HEK293 (cell line): Measurements from ENCODE around the gene MSH6.

Experiments
- CTCF ChIA-PET: fragments of 350-600 bp; formaldehyde crosslinking; extraction: SDS; loops from one replicate; lab custom pipeline; 2021; ENCODE audit warnings: antibody characterized with exemption; lab: Yijun Ruan, JAX
- POLR2A ChIA-PET: fragments of 300-600 bp; formaldehyde crosslinking; extraction: SDS; loops from one replicate; lab custom pipeline; 2020; ENCODE audit warnings: antibody characterized with exemption, inconsistent platforms; lab: Yijun Ruan, JAX
- H3K27ac ChIP-seq: fragments of 200-500 bp; sonication (Bioruptor generic); 2 replicates; pipeline ENCODE4 v1.5.1; 2014; ENCODE audit warnings: low read depth, low read length, control low read depth, inconsistent platforms; ENCODE audit errors: extremely low read depth
- H3K36me3 ChIP-seq, 2 experiments: fragments of 200-500 bp in 1 of 2; sonication (Bioruptor generic) in 1 of 2; 1 replicate in 1 of 2; 2 replicates in 1 of 2; pipeline ENCODE4 v1.5.1; 2014 to 2017; ENCODE audit warnings: inconsistent platforms in 2 of 2, low read length in 2 of 2; ENCODE audit not compliant: control insufficient read depth in 2 of 2, insufficient read depth in 1 of 2
- H3K4me1 ChIP-seq: fragments of 200-500 bp; sonication (Bioruptor generic); 2 replicates; pipeline ENCODE4 v1.5.1; 2014; ENCODE audit warnings: mild to moderate bottlenecking, low read length, inconsistent platforms; ENCODE audit not compliant: control insufficient read depth, insufficient read depth
- H3K4me3 ChIP-seq: 2 replicates; pipeline ENCODE4 v1.5.1; 2011; ENCODE audit warnings: low read depth, mild to moderate bottlenecking, control low read depth, low read length, moderate library complexity
- H3K9me3 ChIP-seq: fragments of 200-500 bp; sonication (Bioruptor generic); 2 replicates; pipeline ENCODE4 v1.5.1; 2014; ENCODE audit warnings: low read depth, low read length, inconsistent platforms; ENCODE audit not compliant: control insufficient read depth, insufficient read depth
- FEZF1 ChIP-seq: fragments of 450-650 bp; formaldehyde crosslinking; IDR thresholded peaks from 2 replicates; pipeline ENCODE4 v1.5.1; 2016; ENCODE audit warnings: missing biosample characterization, missing genetic modification characterization
- MEIS1 ChIP-seq: sonication (generic); formaldehyde crosslinking; IDR thresholded peaks from 2 replicates; pipeline ENCODE4 v1.8.1; 2022; ENCODE audit warnings: missing genetic modification reagents, mild to moderate bottlenecking, borderline replicate concordance
- TRIM28 ChIP-seq: IDR thresholded peaks from 2 replicates; pipeline ENCODE4 v1.6.1; 2011; ENCODE audit warnings: low read length, control low read depth, borderline replicate concordance
- YY2 ChIP-seq: fragments of 450-650 bp; formaldehyde crosslinking; IDR thresholded peaks from 2 replicates; pipeline ENCODE4 v1.5.1; 2016; ENCODE audit warnings: missing biosample characterization, missing genetic modification characterization
- ZBTB8A ChIP-seq: fragments of 450-650 bp; formaldehyde crosslinking; IDR thresholded peaks from 2 replicates; pipeline ENCODE4 v1.5.1; 2016; ENCODE audit warnings: missing biosample characterization, missing genetic modification characterization
- ZIC2 ChIP-seq: fragments of 450-650 bp; formaldehyde crosslinking; IDR thresholded peaks from 2 replicates; pipeline ENCODE4 v1.5.1; 2016; ENCODE audit warnings: missing biosample characterization, missing genetic modification characterization
- ZNF146 ChIP-seq: fragments of 450-650 bp; formaldehyde crosslinking; IDR thresholded peaks from 2 replicates; pipeline ENCODE4 v1.5.1; 2016; ENCODE audit warnings: missing biosample characterization, missing genetic modification characterization
- ZNF19 ChIP-seq: fragments of 450-650 bp; formaldehyde crosslinking; IDR thresholded peaks from 2 replicates; pipeline ENCODE4; 2016; ENCODE audit warnings: missing biosample characterization, missing genetic modification characterization, low read depth
- ZNF202 ChIP-seq: fragments of 450-650 bp; formaldehyde crosslinking; IDR thresholded peaks from 2 replicates; pipeline ENCODE4 v1.5.1; 2016; ENCODE audit warnings: missing biosample characterization, missing genetic modification characterization, borderline replicate concordance
- ZNF23 ChIP-seq: fragments of 450-650 bp; formaldehyde crosslinking; IDR thresholded peaks from 2 replicates; pipeline ENCODE4 v1.5.1; 2016; ENCODE audit warnings: missing biosample characterization, missing genetic modification characterization, borderline replicate concordance
- ZNF266 ChIP-seq: fragments of 450-650 bp; formaldehyde crosslinking; IDR thresholded peaks from 2 replicates; pipeline ENCODE4 v1.5.1; 2016; ENCODE audit warnings: missing biosample characterization, missing genetic modification characterization, low read depth
- ZNF391 ChIP-seq: fragments of 450-650 bp; formaldehyde crosslinking; IDR thresholded peaks from 2 replicates; pipeline ENCODE4 v1.5.1; 2016; ENCODE audit warnings: low read depth, missing biosample characterization, missing genetic modification characterization, borderline replicate concordance
- ZNF596 ChIP-seq: fragments of 450-650 bp; IDR thresholded peaks from 2 replicates; pipeline ENCODE4 v1.5.0; 2018; ENCODE audit warnings: missing biosample characterization, mild to moderate bottlenecking, missing genetic modification characterization, moderate library complexity
- ZNF624 ChIP-seq: fragments of 450-650 bp; formaldehyde crosslinking; IDR thresholded peaks from 2 replicates; pipeline ENCODE4 v1.5.1; 2017; ENCODE audit warnings: missing biosample characterization, missing genetic modification characterization
- ZNF768 ChIP-seq: fragments of 450-650 bp; formaldehyde crosslinking; IDR thresholded peaks from 2 replicates; pipeline ENCODE4 v1.5.1; 2018; ENCODE audit warnings: missing biosample characterization, mild to moderate bottlenecking, missing genetic modification characterization
- ZNF830 ChIP-seq: fragments of 450-650 bp; IDR thresholded peaks from 2 replicates; pipeline ENCODE4 v1.5.0; 2018; ENCODE audit warnings: missing biosample characterization, missing genetic modification characterization, low read depth, mild to moderate bottlenecking, moderate library complexity
- ZNF837 ChIP-seq: fragments of 450-650 bp; formaldehyde crosslinking; IDR thresholded peaks from 2 replicates; pipeline ENCODE4 v1.5.1; 2016; ENCODE audit warnings: missing biosample characterization, missing genetic modification characterization
- TF ChIP-seq, protein P1 (sequence below): fragments of 450-650 bp; formaldehyde crosslinking; IDR thresholded peaks from 2 replicates; pipeline ENCODE4 v1.5.1; 2016; ENCODE audit warnings: missing biosample characterization, missing genetic modification characterization
- TF ChIP-seq, protein P2 (sequence below): fragments of 450-650 bp; formaldehyde crosslinking; IDR thresholded peaks from 2 replicates; pipeline ENCODE4 v1.5.1; 2016; ENCODE audit warnings: missing biosample characterization, missing genetic modification characterization
- TF ChIP-seq, protein P3 (sequence below): fragments of 450-650 bp; formaldehyde crosslinking; IDR thresholded peaks from 2 replicates; pipeline ENCODE4 v1.5.1; 2016; ENCODE audit warnings: missing biosample characterization, missing genetic modification characterization, borderline replicate concordance
- TF ChIP-seq, protein P4 (sequence below): fragments of 450-650 bp; formaldehyde crosslinking; IDR thresholded peaks from 2 replicates; pipeline ENCODE4 v1.5.1; 2016; ENCODE audit warnings: missing biosample characterization, missing genetic modification characterization
- TF ChIP-seq, protein P5 (sequence below): fragments of 450-650 bp; formaldehyde crosslinking; IDR thresholded peaks from 2 replicates; pipeline ENCODE4 v1.5.1; 2017; ENCODE audit warnings: missing biosample characterization, missing genetic modification characterization
- TF ChIP-seq, protein P6 (sequence below): fragments of 450-650 bp; formaldehyde crosslinking; IDR thresholded peaks from 2 replicates; pipeline ENCODE4 v1.5.1; 2017; ENCODE audit warnings: missing biosample characterization, mild to moderate bottlenecking, missing genetic modification characterization, moderate library complexity

MSH6 gene

DNA sequence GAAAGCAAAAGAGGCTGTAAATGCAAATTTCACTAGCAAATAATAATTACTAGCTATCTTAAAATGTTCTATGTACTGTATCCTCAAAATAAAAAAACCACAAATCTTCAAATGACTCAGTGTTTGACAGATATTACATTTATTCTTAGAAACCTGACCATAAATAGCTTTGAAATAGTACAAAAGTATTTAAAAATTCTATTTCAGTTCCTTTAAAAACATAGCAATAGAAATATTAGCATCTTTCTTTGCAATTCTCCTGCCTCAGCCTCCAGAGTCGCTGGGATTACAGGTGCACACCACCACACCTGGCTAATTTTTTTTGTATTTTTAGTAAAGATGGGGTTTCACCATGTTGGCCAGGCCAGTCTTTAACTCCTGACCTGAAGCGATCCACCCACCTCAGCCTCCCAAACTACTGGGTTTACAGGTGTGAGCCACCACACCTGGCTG is 50.6 kb downstream of the MSH6 start (continued):
- TF ChIP-seq, protein P1, sequence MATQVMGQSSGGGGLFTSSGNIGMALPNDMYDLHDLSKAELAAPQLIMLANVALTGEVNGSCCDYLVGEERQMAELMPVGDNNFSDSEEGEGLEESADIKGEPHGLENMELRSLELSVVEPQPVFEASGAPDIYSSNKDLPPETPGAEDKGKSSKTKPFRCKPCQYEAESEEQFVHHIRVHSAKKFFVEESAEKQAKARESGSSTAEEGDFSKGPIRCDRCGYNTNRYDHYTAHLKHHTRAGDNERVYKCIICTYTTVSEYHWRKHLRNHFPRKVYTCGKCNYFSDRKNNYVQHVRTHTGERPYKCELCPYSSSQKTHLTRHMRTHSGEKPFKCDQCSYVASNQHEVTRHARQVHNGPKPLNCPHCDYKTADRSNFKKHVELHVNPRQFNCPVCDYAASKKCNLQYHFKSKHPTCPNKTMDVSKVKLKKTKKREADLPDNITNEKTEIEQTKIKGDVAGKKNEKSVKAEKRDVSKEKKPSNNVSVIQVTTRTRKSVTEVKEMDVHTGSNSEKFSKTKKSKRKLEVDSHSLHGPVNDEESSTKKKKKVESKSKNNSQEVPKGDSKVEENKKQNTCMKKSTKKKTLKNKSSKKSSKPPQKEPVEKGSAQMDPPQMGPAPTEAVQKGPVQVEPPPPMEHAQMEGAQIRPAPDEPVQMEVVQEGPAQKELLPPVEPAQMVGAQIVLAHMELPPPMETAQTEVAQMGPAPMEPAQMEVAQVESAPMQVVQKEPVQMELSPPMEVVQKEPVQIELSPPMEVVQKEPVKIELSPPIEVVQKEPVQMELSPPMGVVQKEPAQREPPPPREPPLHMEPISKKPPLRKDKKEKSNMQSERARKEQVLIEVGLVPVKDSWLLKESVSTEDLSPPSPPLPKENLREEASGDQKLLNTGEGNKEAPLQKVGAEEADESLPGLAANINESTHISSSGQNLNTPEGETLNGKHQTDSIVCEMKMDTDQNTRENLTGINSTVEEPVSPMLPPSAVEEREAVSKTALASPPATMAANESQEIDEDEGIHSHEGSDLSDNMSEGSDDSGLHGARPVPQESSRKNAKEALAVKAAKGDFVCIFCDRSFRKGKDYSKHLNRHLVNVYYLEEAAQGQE (tag by site-specific recombination) = no peak
- TF ChIP-seq ZNF596 (tag by site-specific recombination) (no peak), ZNF23 (no peak), ZNF837 (tag by site-specific recombination) (no peak), ZIC2 (tag by site-specific recombination) (no peak), ZNF624 (no peak), ZBTB8A (tag by site-specific recombination) (no peak), ZNF768 (no peak)
- TF ChIP-seq, protein P2, sequence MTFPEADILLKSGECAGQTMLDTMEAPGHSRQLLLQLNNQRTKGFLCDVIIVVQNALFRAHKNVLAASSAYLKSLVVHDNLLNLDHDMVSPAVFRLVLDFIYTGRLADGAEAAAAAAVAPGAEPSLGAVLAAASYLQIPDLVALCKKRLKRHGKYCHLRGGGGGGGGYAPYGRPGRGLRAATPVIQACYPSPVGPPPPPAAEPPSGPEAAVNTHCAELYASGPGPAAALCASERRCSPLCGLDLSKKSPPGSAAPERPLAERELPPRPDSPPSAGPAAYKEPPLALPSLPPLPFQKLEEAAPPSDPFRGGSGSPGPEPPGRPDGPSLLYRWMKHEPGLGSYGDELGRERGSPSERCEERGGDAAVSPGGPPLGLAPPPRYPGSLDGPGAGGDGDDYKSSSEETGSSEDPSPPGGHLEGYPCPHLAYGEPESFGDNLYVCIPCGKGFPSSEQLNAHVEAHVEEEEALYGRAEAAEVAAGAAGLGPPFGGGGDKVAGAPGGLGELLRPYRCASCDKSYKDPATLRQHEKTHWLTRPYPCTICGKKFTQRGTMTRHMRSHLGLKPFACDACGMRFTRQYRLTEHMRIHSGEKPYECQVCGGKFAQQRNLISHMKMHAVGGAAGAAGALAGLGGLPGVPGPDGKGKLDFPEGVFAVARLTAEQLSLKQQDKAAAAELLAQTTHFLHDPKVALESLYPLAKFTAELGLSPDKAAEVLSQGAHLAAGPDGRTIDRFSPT (tag by site-specific recombination) = no peak
- TF ChIP-seq, protein P3, sequence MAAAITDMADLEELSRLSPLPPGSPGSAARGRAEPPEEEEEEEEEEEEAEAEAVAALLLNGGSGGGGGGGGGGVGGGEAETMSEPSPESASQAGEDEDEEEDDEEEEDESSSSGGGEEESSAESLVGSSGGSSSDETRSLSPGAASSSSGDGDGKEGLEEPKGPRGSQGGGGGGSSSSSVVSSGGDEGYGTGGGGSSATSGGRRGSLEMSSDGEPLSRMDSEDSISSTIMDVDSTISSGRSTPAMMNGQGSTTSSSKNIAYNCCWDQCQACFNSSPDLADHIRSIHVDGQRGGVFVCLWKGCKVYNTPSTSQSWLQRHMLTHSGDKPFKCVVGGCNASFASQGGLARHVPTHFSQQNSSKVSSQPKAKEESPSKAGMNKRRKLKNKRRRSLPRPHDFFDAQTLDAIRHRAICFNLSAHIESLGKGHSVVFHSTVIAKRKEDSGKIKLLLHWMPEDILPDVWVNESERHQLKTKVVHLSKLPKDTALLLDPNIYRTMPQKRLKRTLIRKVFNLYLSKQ (tag by site-specific recombination) = no peak
- TF ChIP-seq, protein P4, sequence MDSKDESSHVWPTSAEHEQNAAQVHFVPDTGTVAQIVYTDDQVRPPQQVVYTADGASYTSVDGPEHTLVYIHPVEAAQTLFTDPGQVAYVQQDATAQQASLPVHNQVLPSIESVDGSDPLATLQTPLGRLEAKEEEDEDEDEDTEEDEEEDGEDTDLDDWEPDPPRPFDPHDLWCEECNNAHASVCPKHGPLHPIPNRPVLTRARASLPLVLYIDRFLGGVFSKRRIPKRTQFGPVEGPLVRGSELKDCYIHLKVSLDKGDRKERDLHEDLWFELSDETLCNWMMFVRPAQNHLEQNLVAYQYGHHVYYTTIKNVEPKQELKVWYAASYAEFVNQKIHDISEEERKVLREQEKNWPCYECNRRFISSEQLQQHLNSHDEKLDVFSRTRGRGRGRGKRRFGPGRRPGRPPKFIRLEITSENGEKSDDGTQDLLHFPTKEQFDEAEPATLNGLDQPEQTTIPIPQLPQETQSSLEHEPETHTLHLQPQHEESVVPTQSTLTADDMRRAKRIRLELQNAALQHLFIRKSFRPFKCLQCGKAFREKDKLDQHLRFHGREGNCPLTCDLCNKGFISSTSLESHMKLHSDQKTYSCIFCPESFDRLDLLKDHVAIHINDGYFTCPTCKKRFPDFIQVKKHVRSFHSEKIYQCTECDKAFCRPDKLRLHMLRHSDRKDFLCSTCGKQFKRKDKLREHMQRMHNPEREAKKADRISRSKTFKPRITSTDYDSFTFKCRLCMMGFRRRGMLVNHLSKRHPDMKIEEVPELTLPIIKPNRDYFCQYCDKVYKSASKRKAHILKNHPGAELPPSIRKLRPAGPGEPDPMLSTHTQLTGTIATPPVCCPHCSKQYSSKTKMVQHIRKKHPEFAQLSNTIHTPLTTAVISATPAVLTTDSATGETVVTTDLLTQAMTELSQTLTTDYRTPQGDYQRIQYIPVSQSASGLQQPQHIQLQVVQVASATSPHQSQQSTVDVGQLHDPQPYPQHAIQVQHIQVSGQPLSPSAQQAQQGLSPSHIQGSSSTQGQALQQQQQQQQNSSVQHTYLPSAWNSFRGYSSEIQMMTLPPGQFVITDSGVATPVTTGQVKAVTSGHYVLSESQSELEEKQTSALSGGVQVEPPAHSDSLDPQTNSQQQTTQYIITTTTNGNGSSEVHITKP (tag by site-specific recombination) = no peak
- TF ChIP-seq, protein P5, sequence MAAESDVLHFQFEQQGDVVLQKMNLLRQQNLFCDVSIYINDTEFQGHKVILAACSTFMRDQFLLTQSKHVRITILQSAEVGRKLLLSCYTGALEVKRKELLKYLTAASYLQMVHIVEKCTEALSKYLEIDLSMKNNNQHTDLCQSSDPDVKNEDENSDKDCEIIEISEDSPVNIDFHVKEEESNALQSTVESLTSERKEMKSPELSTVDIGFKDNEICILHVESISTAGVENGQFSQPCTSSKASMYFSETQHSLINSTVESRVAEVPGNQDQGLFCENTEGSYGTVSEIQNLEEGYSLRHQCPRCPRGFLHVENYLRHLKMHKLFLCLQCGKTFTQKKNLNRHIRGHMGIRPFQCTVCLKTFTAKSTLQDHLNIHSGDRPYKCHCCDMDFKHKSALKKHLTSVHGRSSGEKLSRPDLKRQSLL (tag by site-specific recombination) = no peak
- TF ChIP-seq, all 188 proteins: peak for 0

DNA sequence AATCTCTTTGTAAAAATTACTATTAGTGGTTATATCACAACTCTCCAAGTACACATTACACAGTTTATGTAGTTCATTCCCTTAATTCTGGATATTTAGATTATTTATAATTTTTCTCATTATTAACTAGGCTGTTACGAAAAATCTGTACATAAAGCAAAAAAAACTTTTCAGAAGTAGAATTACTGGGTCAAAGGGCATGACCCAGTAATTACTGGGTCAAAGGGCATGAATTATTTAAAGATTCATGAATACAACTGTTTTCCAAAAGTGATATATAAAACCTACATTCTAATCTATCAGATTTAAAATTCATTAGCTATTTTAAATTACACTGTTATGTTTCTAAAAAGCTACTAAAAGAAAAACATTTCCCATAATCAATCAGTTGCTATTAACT is 55.3 kb downstream of the MSH6 start:
- 0 out of 2 replicates have a peak, but pooled peaks cover 2% of the 10 kb centered on the region for H3K4me1 ChIP-seq
- ChIA-PET POLR2A (no interaction called here), CTCF (interaction anchor here (0.7 to 1.5 kb wide), 2 partner anchors 11 to 268 kb away, joined by 3 read pairs; no protein-coding TSS in a partner anchor)
- H3K27ac ChIP-seq = no peak overlapping the region
- H3K36me3 ChIP-seq = peaks cover 46 to 54% of the 10 kb centered on the region in 2 experiments
- no peak overlapping the region for H3K4me3 ChIP-seq
- no peaks in the 10 kb centered on the region for H3K9me3 ChIP-seq
- no peak for TF ChIP-seq TRIM28
- TF ChIP-seq ZNF19 (tag by site-specific recombination) = no peak
- TF ChIP-seq ZNF266 = no peak
- no peak for TF ChIP-seq YY2 (tag by site-specific recombination)
- no peak for TF ChIP-seq ZNF391
- no peak for TF ChIP-seq ZNF146 (tag by site-specific recombination)
- TF ChIP-seq ZNF202 (tag by site-specific recombination) = no peak
- TF ChIP-seq ZNF830 (tag by site-specific recombination) = no peak
- TF ChIP-seq, protein P6, sequence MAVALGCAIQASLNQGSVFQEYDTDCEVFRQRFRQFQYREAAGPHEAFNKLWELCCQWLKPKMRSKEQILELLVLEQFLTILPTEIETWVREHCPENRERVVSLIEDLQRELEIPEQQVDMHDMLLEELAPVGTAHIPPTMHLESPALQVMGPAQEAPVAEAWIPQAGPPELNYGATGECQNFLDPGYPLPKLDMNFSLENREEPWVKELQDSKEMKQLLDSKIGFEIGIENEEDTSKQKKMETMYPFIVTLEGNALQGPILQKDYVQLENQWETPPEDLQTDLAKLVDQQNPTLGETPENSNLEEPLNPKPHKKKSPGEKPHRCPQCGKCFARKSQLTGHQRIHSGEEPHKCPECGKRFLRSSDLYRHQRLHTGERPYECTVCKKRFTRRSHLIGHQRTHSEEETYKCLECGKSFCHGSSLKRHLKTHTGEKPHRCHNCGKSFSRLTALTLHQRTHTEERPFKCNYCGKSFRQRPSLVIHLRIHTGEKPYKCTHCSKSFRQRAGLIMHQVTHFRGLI (tag by site-specific recombination) = no peak
- TF ChIP-seq MEIS1 (CRISPR knock-in tag) = no peak
- no peak for TF ChIP-seq FEZF1 (tag by site-specific recombination)
